ENCODE results near the gene ANKK1. TPM values are rescaled to one million over a fixed set of nuclear protein-coding genes. Genes with fewer than 3 reads are reported as not detected.

ANKK1 gene
- total and polyA plus RNA-seq, 8 donors: 0.12 to 2.1 (median 0.22) TPM; not detected in 1

- no peaks in the 10 kb centered on the region for H3K27me3 ChIP-seq
- no peaks in the 10 kb centered on the region for H3K9me3 ChIP-seq
- no peaks in the 10 kb centered on the region for H3K36me3 ChIP-seq
- DNase-seq (no peak), ATAC-seq (no peak), FAIRE-seq (no peak)
- H3K27ac ChIP-seq: no peak overlapping the region
- WGBS, 2 donors: 71 to 78% methylated on average over 3 of the region's 3 CpGs
- no peak for TF ChIP-seq CTCF (IDR thresholded peaks at IDR 0.05)
- no peaks in the 10 kb centered on the region for H3K4me1 ChIP-seq
- H3K4me3 ChIP-seq: no peak overlapping the region
- intact Hi-C loops (cut with DNase I): no loop called here
These were observed 21.9 kb downstream of the ANKK1 start for GRCh38 chr11:113409526-113409925.

DNA sequence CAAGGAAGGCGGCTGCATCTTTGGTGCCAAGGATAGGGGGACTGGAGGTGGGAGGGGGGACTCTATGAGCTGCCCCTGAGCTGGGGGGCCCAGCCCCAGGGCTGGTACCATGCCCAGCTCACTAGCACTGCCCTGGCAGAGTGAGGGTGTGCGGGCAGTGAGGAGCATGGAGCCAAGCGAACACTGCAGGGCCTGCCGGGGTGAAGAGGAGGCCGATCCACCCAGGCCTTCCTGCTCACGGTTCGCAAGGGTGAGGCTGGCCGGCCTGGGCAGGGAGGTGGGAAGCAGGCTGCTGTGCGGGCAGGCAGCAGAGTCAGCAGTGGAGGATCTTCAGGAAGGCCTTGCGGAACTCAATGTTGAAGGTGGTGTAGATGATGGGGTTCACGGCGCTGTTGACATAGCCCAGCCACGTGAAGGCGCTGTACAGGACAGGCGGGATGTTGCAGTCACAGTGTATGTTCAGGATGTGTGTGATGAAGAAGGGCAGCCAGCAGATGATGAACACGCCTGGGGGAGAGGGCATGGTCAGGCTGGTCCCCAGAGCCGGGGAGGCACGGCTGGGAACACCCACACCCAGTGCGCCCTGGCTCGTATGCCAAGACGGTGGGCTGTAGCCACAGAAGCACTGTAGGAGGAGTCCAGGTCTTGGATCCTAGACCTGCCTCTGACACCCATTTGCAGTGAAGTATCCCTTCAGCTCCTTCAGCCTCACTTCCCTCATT lies 23.0 kb downstream of the ANKK1 start:
- TF ChIP-seq CTCF (IDR thresholded peaks at IDR 0.05): no peak
- Histone ChIP-seq H3K9me3 (no peaks in the 10 kb centered on the region), H3K36me3 (no peaks in the 10 kb centered on the region), H3K4me1 (no peaks in the 10 kb centered on the region), H3K27ac (no peak overlapping the region), H3K27me3 (no peaks in the 10 kb centered on the region), H3K4me3 (no peak overlapping the region)
- intact Hi-C loops (cut with DNase I): no loop called here
- 80 to 88% methylated on average over 21 of the region's 21 CpGs for WGBS, 2 donors
- no peak for FAIRE-seq
- no peak for DNase-seq
- ATAC-seq: no peak

DNA sequence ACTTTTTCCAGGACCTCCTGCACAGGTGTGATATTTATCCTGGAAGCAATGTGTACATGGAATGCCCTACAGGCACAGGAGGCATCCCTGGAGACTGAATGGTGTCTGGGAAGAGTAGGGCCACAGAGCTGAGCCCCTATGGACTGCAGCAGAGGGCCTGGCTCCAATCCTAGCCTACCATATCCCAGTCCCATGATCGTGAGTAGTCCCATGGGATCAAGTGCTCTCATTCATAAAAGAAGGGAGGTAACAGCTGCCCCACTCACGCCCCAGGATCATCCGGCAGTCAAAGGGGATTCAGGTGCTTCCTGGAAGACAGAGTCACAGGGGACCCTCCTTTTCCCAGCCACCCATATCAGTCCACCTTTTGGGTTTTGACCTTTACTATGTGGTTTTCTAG lies 24.0 kb downstream of the ANKK1 start:
- ATAC-seq: no peak
- no peaks in the 10 kb centered on the region for H3K27me3 ChIP-seq
- 57 to 71% methylated on average over 3 of the region's 3 CpGs for WGBS, 2 donors

DNA sequence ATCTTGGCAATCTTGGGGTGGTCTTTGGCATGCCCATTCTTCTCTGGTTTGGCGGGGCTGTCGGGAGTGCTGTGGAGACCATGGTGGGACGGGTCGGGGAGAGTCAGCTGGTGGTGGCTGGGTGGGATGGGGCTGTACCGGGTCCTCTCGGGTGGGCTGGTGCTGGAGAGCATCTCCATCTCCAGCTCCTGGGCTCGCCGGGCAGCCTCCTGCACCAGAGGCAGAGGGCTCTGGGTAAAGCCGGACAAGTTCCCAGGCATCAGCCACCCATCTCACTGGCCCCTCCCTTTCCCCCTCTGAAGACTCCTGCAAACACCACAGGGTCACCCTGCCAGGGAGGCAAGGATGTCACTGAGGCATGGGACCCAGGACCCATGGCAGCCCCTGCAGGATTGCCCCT lies 25.1 kb downstream of the ANKK1 start:
- Histone ChIP-seq H3K27ac (no peak overlapping the region), H3K36me3 (no peaks in the 10 kb centered on the region), H3K4me1 (no peaks in the 10 kb centered on the region), H3K9me3 (no peaks in the 10 kb centered on the region), H3K4me3 (no peak overlapping the region), H3K27me3 (no peaks in the 10 kb centered on the region)
- ATAC-seq (no peak), DNase-seq (no peak), FAIRE-seq (no peak)
- 74 to 83% methylated on average over 9 of the region's 9 CpGs for WGBS, 2 donors
- intact Hi-C loops (cut with DNase I): no loop called here
- no peak for TF ChIP-seq CTCF (IDR thresholded peaks at IDR 0.05)

More for the DNA sequence above, 24.0 kb downstream of the ANKK1 start:
- Histone ChIP-seq H3K4me3 (no peak overlapping the region), H3K9me3 (no peaks in the 10 kb centered on the region), H3K27ac (no peak overlapping the region), H3K36me3 (no peaks in the 10 kb centered on the region), H3K4me1 (no peaks in the 10 kb centered on the region)
- intact Hi-C loops (cut with DNase I): no loop called here
- DNase-seq: no peak
- FAIRE-seq: no peak
- TF ChIP-seq CTCF (IDR thresholded peaks at IDR 0.05): no peak

GRCh38 chr11:113415343-113415742 lies 27.8 kb downstream of the ANKK1 start:
- DNase-seq (no peak), FAIRE-seq (no peak), ATAC-seq (no peak)
- H3K36me3 ChIP-seq: no peaks in the 10 kb centered on the region
- 77 to 87% methylated on average over 16 of the region's 16 CpGs for WGBS, 2 donors
- no peak overlapping the region for H3K4me3 ChIP-seq
- no peaks in the 10 kb centered on the region for H3K9me3 ChIP-seq
- H3K27me3 ChIP-seq: no peaks in the 10 kb centered on the region
- no peaks in the 10 kb centered on the region for H3K4me1 ChIP-seq
- no peak overlapping the region for H3K27ac ChIP-seq
- intact Hi-C loops (cut with DNase I): no loop called here
- TF ChIP-seq CTCF (IDR thresholded peaks at IDR 0.05): no peak

All from pancreas (tissue), 10 donors.